ENCODE results near the gene CDH9.

CDH9 gene

DNA sequence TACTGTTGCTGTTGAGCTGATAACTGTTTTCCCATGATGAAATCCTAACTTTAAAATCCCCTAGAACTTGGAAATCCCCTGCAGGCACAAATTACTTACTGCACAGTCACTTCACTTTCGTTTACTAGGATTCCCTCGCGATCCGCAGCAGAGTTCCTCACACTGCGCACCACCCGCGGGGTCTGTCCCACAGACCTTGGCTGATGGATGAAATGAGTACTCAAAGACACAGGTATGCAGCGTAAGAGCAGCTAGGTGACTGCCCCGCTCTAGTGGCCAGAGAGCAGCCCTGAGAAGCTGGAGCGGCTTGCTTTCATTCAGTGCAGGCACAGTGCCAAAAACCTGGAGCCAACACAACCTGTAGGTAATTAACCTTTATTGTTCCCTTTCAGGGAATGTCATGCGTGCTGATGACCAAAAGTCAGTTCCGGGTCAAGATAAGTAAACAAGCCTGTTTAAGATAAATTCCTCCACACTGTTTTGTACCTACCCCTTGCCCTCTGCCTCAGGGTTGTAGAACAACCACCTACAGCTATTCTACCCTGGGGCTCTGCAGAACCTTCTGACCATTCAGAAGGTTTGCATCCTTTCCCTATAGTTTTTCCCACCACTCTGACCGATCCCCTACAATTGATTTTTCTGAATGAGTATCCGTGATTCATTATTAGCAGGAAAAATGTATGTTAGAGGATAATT is 191.2 kb downstream of the CDH9 start:
- Histone ChIP-seq H3K27ac (no peak overlapping the region), H3K4me3 (peak overlapping the region in 1 of 7 experiments; percentile 37)

DNA sequence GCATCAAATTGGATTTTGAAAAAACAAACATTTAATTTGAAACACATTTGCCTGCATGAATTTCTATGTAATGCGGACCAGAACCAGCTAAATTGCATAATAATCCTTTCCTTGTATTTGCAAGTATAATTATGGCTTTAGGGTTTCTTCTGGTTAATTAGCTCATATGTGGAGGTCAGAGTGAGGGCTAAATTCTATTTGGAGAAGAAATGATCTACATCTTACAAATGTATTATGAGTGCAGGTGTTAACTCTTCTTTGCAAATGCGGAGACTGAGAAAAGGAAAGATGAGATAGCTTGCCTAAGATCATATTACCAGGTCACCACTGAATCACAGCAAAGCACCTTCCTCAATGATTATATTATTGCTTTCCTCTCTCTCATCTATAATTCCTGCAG is 194.7 kb downstream of the CDH9 start:
- Histone ChIP-seq H3K4me3 (no peak overlapping the region), H3K27ac (no peak overlapping the region)

DNA sequence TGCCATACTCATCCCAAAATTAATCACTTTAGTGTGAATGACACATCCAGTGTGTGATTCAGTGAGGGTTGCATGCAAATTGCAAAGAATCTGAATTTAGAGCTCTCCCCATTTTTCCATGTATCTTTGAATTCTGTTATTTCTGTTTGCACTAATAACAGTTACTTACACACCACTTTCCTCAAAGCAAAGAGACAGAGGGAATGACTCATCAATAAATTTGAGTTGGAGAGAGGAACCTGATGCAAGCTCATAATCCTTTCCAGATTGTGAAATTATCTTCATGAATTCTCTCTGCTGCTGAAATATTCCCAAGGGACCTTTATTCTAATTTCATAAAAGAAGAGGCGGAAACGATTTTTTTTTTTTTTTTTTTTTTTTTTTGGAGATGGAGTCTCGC is 204.8 kb downstream of the CDH9 start:
- no peak overlapping the region for H3K27ac ChIP-seq
- no peak overlapping the region for H3K4me3 ChIP-seq
